Measurements from ENCODE around the gene C1S. TPM values are rescaled to one million over a fixed set of nuclear protein-coding genes. Genes with fewer than 3 reads are reported as not detected.

C1S gene
- total and polyA plus RNA-seq, 2 of the 4 experiments (the other 2 are of a cell fraction), result 49.6 to 85.4 TPM

DNA sequence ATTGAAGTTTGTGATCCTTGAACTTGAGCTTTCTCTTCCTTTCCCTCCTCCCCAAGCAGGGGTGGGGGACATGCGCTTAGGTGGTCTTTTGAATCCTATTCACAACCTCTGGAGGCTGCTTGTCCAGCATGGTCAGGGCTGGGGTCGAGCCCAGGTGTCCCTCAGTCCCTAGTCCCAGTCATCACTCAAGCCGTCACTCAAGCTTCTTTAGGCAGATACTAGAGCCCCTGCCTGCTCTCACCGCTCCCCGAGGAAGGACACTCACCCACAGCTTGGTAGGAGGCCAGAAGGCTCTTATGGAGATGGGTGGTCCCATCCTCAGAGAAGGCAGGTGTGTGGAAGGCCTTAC is 49.0 kb downstream of the C1S start (continued):
- TF ChIP-seq, protein P1, sequence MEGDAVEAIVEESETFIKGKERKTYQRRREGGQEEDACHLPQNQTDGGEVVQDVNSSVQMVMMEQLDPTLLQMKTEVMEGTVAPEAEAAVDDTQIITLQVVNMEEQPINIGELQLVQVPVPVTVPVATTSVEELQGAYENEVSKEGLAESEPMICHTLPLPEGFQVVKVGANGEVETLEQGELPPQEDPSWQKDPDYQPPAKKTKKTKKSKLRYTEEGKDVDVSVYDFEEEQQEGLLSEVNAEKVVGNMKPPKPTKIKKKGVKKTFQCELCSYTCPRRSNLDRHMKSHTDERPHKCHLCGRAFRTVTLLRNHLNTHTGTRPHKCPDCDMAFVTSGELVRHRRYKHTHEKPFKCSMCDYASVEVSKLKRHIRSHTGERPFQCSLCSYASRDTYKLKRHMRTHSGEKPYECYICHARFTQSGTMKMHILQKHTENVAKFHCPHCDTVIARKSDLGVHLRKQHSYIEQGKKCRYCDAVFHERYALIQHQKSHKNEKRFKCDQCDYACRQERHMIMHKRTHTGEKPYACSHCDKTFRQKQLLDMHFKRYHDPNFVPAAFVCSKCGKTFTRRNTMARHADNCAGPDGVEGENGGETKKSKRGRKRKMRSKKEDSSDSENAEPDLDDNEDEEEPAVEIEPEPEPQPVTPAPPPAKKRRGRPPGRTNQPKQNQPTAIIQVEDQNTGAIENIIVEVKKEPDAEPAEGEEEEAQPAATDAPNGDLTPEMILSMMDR (conservative IDR thresholded peaks at IDR 0.05; ENCODE audit: low read depth, low read length), result no peak
- TF ChIP-seq NFE2L2 (IDR thresholded peaks at IDR 0.05; ENCODE audit: low read depth, low read length) (no peak), RFX5 (IDR thresholded peaks at IDR 0.05; ENCODE audit: low read depth, low read length) (no peak)
- TF ChIP-seq, protein P2, sequence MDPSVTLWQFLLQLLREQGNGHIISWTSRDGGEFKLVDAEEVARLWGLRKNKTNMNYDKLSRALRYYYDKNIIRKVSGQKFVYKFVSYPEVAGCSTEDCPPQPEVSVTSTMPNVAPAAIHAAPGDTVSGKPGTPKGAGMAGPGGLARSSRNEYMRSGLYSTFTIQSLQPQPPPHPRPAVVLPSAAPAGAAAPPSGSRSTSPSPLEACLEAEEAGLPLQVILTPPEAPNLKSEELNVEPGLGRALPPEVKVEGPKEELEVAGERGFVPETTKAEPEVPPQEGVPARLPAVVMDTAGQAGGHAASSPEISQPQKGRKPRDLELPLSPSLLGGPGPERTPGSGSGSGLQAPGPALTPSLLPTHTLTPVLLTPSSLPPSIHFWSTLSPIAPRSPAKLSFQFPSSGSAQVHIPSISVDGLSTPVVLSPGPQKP (IDR thresholded peaks at IDR 0.05; ENCODE audit: borderline replicate concordance, low read depth, low read length), result no peak

All from IMR-90 (cell line).